IMR-90 (cell line): ENCODE results near the gene TCF7L2. TPM values are rescaled to one million over a fixed set of nuclear protein-coding genes. Genes with fewer than 3 reads are reported as not detected.

Experiments used
- ATAC-seq: fragments of 200-7000 bp; cut with Tn5 transposase; 2 replicates; pipeline ENCODE4 v1.9.1; 2020; ENCODE audit warnings: low read depth, mild to moderate bottlenecking, moderate library complexity
- BruUV-seq: library from RNA; stranded (reverse); fragments of 400-500 nt; replicated peaks from 2 replicates; lab custom pipeline; 2021; lab: Mats Ljungman, UMichigan
- CTCF ChIA-PET: fragments of 300-600 bp; formaldehyde crosslinking; extraction: SDS; loops from one replicate; lab custom pipeline; 2021; ENCODE audit warnings: antibody characterized with exemption; lab: Yijun Ruan, JAX
- POLR2A ChIA-PET: fragments of 300-600 bp; sonication (Branson Sonifier 250); formaldehyde crosslinking; loops from one replicate; lab custom pipeline; 2022; ENCODE audit warnings: antibody characterized with exemption; ENCODE audit not compliant: unreplicated experiment; lab: Charles Lee
- DNase-seq: peaks from one replicate; pipeline ENCODE4 v3.0.0; 2013
- H2AFZ ChIP-seq: replicated peaks from 2 replicates; pipeline ENCODE3; 2013; ENCODE audit warnings: low read length, mild to moderate bottlenecking; ENCODE audit not compliant: poor library complexity
- H2AK5ac ChIP-seq: 2 replicates; pipeline ENCODE4 v1.6.1; 2013; ENCODE audit warnings: low read depth, low read length, inconsistent platforms
- H2AK9ac ChIP-seq: replicated peaks from 2 replicates; pipeline ENCODE3; 2013; ENCODE audit warnings: mild to moderate bottlenecking, low read depth, low read length, moderate library complexity; ENCODE audit not compliant: poor library complexity
- H2BK120ac ChIP-seq: 2 replicates; pipeline ENCODE4 v1.6.1; 2013; ENCODE audit warnings: low read depth, low read length, inconsistent platforms
- H2BK15ac ChIP-seq: 3 replicates; pipeline ENCODE4 v1.6.1; 2013; ENCODE audit warnings: low read depth, low read length, inconsistent platforms
- H2BK20ac ChIP-seq: 2 replicates; pipeline ENCODE4 v1.6.1; 2013; ENCODE audit warnings: low read depth, mild to moderate bottlenecking, inconsistent platforms, low read length, moderate library complexity
- H2BK5ac ChIP-seq: 2 replicates; pipeline ENCODE4 v1.6.1; 2013; ENCODE audit warnings: mild to moderate bottlenecking, low read depth, low read length, inconsistent platforms; ENCODE audit not compliant: poor library complexity, severe bottlenecking
- H3K14ac ChIP-seq: replicated peaks from 2 replicates; pipeline ENCODE4 v1.6.1; 2013; ENCODE audit warnings: low read depth, low read length, inconsistent platforms
- H3K18ac ChIP-seq: 2 replicates; pipeline ENCODE4 v1.6.1; 2013; ENCODE audit warnings: low read depth, low read length, control low read depth
- H3K23ac ChIP-seq: 2 replicates; pipeline ENCODE4 v1.6.1; 2013; ENCODE audit warnings: low read depth, low read length, inconsistent platforms
- H3K27ac ChIP-seq: 2 replicates; pipeline ENCODE4 v1.5.1; 2013; ENCODE audit warnings: mild to moderate bottlenecking, control low read depth, low read length; ENCODE audit not compliant: insufficient read depth
- H3K27me3 ChIP-seq: 2 replicates; pipeline ENCODE4 v1.6.1; 2013; ENCODE audit warnings: low read length; ENCODE audit not compliant: control insufficient read depth, insufficient read depth
- H3K36me3 ChIP-seq: 2 replicates; pipeline ENCODE4 v1.6.1; 2013; ENCODE audit warnings: low read length, mixed read lengths; ENCODE audit not compliant: control insufficient read depth, insufficient read depth
- H3K4ac ChIP-seq: 2 replicates; pipeline ENCODE4 v1.6.1; 2013; ENCODE audit warnings: low read depth, low read length, inconsistent platforms
- H3K4me1 ChIP-seq: 2 replicates; pipeline ENCODE4 v1.6.1; 2013; ENCODE audit warnings: low read length, mixed read lengths; ENCODE audit not compliant: control insufficient read depth, insufficient read depth
- H3K4me2 ChIP-seq: 2 replicates; pipeline ENCODE4 v1.6.1; 2013; ENCODE audit warnings: low read depth, mild to moderate bottlenecking, control low read depth, low read length, moderate library complexity
- H3K4me3 ChIP-seq: 2 replicates; pipeline ENCODE4 v1.5.1; 2013; ENCODE audit warnings: low read depth, mild to moderate bottlenecking, control low read depth, low read length, moderate library complexity; ENCODE audit not compliant: insufficient read depth
- H3K56ac ChIP-seq: 2 replicates; pipeline ENCODE4 v1.6.1; 2013; ENCODE audit warnings: low read length, inconsistent platforms; ENCODE audit not compliant: insufficient read depth; ENCODE audit errors: extremely low read depth
- H3K79me1 ChIP-seq, 2 experiments: 2 replicates each; pipeline ENCODE4 v1.6.1; 2013; ENCODE audit warnings: low read length in 2 of 2, inconsistent platforms in 1 of 2, low read depth in 1 of 2
- H3K9ac ChIP-seq: 2 replicates; pipeline ENCODE4 v1.6.1; 2013; ENCODE audit warnings: low read depth, low read length, control low read depth
- H3K9me1 ChIP-seq: 2 replicates; pipeline ENCODE4 v1.6.1; 2013; ENCODE audit warnings: low read length, inconsistent platforms; ENCODE audit not compliant: insufficient read depth
- H3K9me3 ChIP-seq: 2 replicates; pipeline ENCODE4 v1.6.1; 2013; ENCODE audit warnings: low read length; ENCODE audit not compliant: control insufficient read depth, insufficient read depth
- H4K20me1 ChIP-seq: 2 replicates; pipeline ENCODE4 v1.6.1; 2013; ENCODE audit warnings: low read length, inconsistent platforms; ENCODE audit not compliant: insufficient read depth
- H4K5ac ChIP-seq: 2 replicates; pipeline ENCODE4 v1.6.1; 2013; ENCODE audit warnings: mild to moderate bottlenecking, low read depth, low read length, control low read depth
- H4K8ac ChIP-seq, 2 experiments: 2 replicates each; pipeline ENCODE4 v1.6.1; 2013; ENCODE audit warnings: low read depth in 2 of 2, low read length in 2 of 2, control low read depth in 1 of 2, inconsistent platforms in 1 of 2
- H4K91ac ChIP-seq: 2 replicates; pipeline ENCODE4 v1.6.1; 2013; ENCODE audit warnings: low read depth, low read length, inconsistent platforms; ENCODE audit not compliant: insufficient read depth
- BHLHE40 ChIP-seq: fragments of 150-350 bp; IDR thresholded peaks from 2 replicates; pipeline ENCODE4 v1.6.1; 2016; ENCODE audit warnings: mild to moderate bottlenecking, low read depth, low read length
- CEBPB ChIP-seq: IDR thresholded peaks from 2 replicates; pipeline ENCODE4 v1.6.1; 2012; ENCODE audit warnings: low read depth, low read length, improper control_type of control experiment
- CHD1 ChIP-seq: IDR thresholded peaks from 2 replicates; pipeline ENCODE4 v1.6.1; 2012; ENCODE audit warnings: low read depth, low read length, improper control_type of control experiment
- CTCF ChIP-seq: conservative IDR thresholded peaks from 2 replicates; pipeline ENCODE4 v1.5.1; 2012; ENCODE audit warnings: mild to moderate bottlenecking, low read depth, low read length, improper control_type of control experiment
- FOS ChIP-seq: fragments of 150-350 bp; IDR thresholded peaks from 2 replicates; pipeline ENCODE4 v1.6.1; 2016; ENCODE audit warnings: low read depth, low read length
- MAFK ChIP-seq: IDR thresholded peaks from 2 replicates; pipeline ENCODE4 v1.6.1; 2012; ENCODE audit warnings: low read depth, low read length, improper control_type of control experiment
- MAZ ChIP-seq: IDR thresholded peaks from 2 replicates; pipeline ENCODE4 v1.6.1; 2012; ENCODE audit warnings: low read depth, mild to moderate bottlenecking, low read length, improper control_type of control experiment, moderate library complexity, borderline replicate concordance
- MXI1 ChIP-seq: IDR thresholded peaks from 2 replicates; pipeline ENCODE4 v1.6.1; 2012; ENCODE audit warnings: low read depth, mild to moderate bottlenecking, low read length, moderate library complexity, borderline replicate concordance
- NFE2L2 ChIP-seq: fragments of 150-350 bp; IDR thresholded peaks from 2 replicates; pipeline ENCODE4 v1.6.1; 2016; ENCODE audit warnings: low read depth, mild to moderate bottlenecking, low read length
- POLR2A ChIP-seq: IDR thresholded peaks from 2 replicates; pipeline ENCODE4 v1.6.1; 2012; ENCODE audit warnings: mild to moderate bottlenecking, low read depth, low read length
- RAD21 ChIP-seq: IDR thresholded peaks from 2 replicates; pipeline ENCODE4 v1.6.1; 2012; ENCODE audit warnings: low read length, improper control_type of control experiment
- RCOR1 ChIP-seq: IDR thresholded peaks from 2 replicates; pipeline ENCODE4 v1.6.1; 2012; ENCODE audit warnings: mild to moderate bottlenecking, low read length, improper control_type of control experiment; ENCODE audit not compliant: insufficient replicate concordance
- RFX5 ChIP-seq: IDR thresholded peaks from 2 replicates; pipeline ENCODE4 v1.8.0; 2012; ENCODE audit warnings: low read depth, mild to moderate bottlenecking, low read length, moderate library complexity
- SMC3 ChIP-seq: fragments of 150-350 bp; IDR thresholded peaks from 2 replicates; pipeline ENCODE4 v1.6.1; 2016; ENCODE audit warnings: low read depth, mild to moderate bottlenecking, antibody characterized with exemption, low read length, moderate library complexity
- WGBS, 2 experiments: methylation state at CpG; one replicate each; pipeline versions ENCODE4 v1.1.5 to v1.1.7; 2013; ENCODE audit warnings: missing lambda C conversion rate in 2 of 2; ENCODE audit not compliant: insufficient read length in 1 of 2; ENCODE audit errors: extremely low coverage in 2 of 2; 5-methylcytosine and 5-hydroxymethylcytosine counted together
- dilution Hi-C: fragments of 300-500 bp; cut with HindIII; formaldehyde crosslinking; loops from one replicate; pipeline ENCODE4 v1.14.3; 2018; ENCODE audit warnings: low sequenced_read_pairs; ENCODE audit not compliant: unreplicated experiment
- in situ Hi-C: fragments of 300-500 bp; cut with MboI; formaldehyde crosslinking; loops from 3 replicates; pipeline ENCODE4 v1.14.3; 2019; ENCODE audit warnings: low sequenced_read_pairs, inconsistent platforms, mixed read lengths
- intact Hi-C: fragments of 100-400 bp; cut with micrococcal nuclease; formaldehyde crosslinking; loops from 2 replicates; pipeline ENCODE4 v1.10.0; 2022
- polyA plus RNA-seq, 3 experiments: library from polyadenylated mRNA; depleted of rRNA; stranded (reverse); fragments of >200 nt; gene quantifications; 2 replicates each; pipeline ENCODE4 v1.2.3, GENCODE V29; 2012; ENCODE audit warnings: low replicate concordance in 1 of 3
- total RNA-seq: library from RNA; depleted of rRNA; stranded (reverse); fragments of >200 nt; gene quantifications from 2 replicates; pipeline ENCODE4 v1.2.3, GENCODE V29; 2012
- TF ChIP-seq, protein P1 (sequence below): fragments of 150-350 bp; IDR thresholded peaks from 2 replicates; pipeline ENCODE4 v1.6.1; 2017; ENCODE audit warnings: mild to moderate bottlenecking, antibody characterized with exemption, low read length, low read depth
- TF ChIP-seq, protein P2 (sequence below): fragments of 150-350 bp; IDR thresholded peaks from 2 replicates; pipeline ENCODE4 v1.6.1; 2016; ENCODE audit warnings: low read depth, mild to moderate bottlenecking, low read length, moderate library complexity, borderline replicate concordance

Gene TCF7L2
- total and polyA plus RNA-seq, 2 of the 4 experiments (the other 2 are of a cell fraction): 1.3 to 12.2 TPM

- H2AK5ac ChIP-seq: no peak overlapping the region
- TF ChIP-seq, protein P1, sequence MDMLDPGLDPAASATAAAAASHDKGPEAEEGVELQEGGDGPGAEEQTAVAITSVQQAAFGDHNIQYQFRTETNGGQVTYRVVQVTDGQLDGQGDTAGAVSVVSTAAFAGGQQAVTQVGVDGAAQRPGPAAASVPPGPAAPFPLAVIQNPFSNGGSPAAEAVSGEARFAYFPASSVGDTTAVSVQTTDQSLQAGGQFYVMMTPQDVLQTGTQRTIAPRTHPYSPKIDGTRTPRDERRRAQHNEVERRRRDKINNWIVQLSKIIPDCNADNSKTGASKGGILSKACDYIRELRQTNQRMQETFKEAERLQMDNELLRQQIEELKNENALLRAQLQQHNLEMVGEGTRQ: no peak
- TF ChIP-seq CHD1 (no peak), NFE2L2 (no peak), SMC3 (no peak), RFX5 (no peak), RAD21 (no peak), MXI1 (no peak), MAZ (no peak), POLR2A (no peak), MAFK (no peak), RCOR1 (no peak), CTCF (no peak), CEBPB (no peak), BHLHE40 (no peak), FOS (no peak)
- TF ChIP-seq, protein P2, sequence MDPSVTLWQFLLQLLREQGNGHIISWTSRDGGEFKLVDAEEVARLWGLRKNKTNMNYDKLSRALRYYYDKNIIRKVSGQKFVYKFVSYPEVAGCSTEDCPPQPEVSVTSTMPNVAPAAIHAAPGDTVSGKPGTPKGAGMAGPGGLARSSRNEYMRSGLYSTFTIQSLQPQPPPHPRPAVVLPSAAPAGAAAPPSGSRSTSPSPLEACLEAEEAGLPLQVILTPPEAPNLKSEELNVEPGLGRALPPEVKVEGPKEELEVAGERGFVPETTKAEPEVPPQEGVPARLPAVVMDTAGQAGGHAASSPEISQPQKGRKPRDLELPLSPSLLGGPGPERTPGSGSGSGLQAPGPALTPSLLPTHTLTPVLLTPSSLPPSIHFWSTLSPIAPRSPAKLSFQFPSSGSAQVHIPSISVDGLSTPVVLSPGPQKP: no peak
- H4K91ac ChIP-seq: no peak overlapping the region
- H3K4ac ChIP-seq: no peak overlapping the region
- WGBS, 2 experiments: 67% methylated on average over 1 of the region's 5 CpGs; no CpG with 5 or more reads in 1 of the 2 experiments
- no peak overlapping the region for H3K18ac ChIP-seq
- ATAC-seq (no peak), DNase-seq (no peak)
- H3K27ac ChIP-seq: no peak overlapping the region
- H3K56ac ChIP-seq: no peak overlapping the region
- no peaks in the 10 kb centered on the region for H3K9me1 ChIP-seq
- H3K23ac ChIP-seq: no peak overlapping the region
- peaks cover 2% of the 10 kb centered on the region; the same call in 1 of the 2 replicates for H3K4me1 ChIP-seq
- no peak overlapping the region for H2AK9ac ChIP-seq
- no peak overlapping the region for H3K9ac ChIP-seq
- in situ Hi-C loops: no loop called here
- no peak overlapping the region for H2BK120ac ChIP-seq
- no peak overlapping the region for H2AFZ ChIP-seq
- no peak overlapping the region for H2BK20ac ChIP-seq
- intact Hi-C loops: no loop called here
- H2BK15ac ChIP-seq: no peak overlapping the region
- ChIA-PET POLR2A (no interaction called here), CTCF (no interaction called here)
- H2BK5ac ChIP-seq: no peak overlapping the region
- no peaks in the 10 kb centered on the region for H3K27me3 ChIP-seq
- no peak overlapping the region for H4K5ac ChIP-seq
- H3K4me2 ChIP-seq: no peak overlapping the region
- no peak overlapping the region for H3K4me3 ChIP-seq
- no peaks in the 10 kb centered on the region for H3K36me3 ChIP-seq
- H4K20me1 ChIP-seq: no peaks in the 10 kb centered on the region
- dilution Hi-C loops: no loop called here
- H3K14ac ChIP-seq: no peak overlapping the region
- H4K8ac ChIP-seq: no peak overlapping the region
- no peaks in the 10 kb centered on the region for H3K9me3 ChIP-seq
- BruUV-seq: no TSS peak
- no peaks in the 10 kb centered on the region for H3K79me1 ChIP-seq
These were observed 4.2 kb upstream of the TCF7L2 start for GRCh38 chr10:112945811-112946210.
